Measurements from ENCODE around the gene RAD51.

GRCh38 chr15:40759961-40760360 lies 65.0 kb downstream of the RAD51 start:
- TF ChIP-seq CTCF (conservative IDR thresholded peaks at IDR 0.05) (no peak), ZFX (IDR thresholded peaks at IDR 0.05) (no peak)

Measured in C4-2B (cell line).